ENCODE data around the gene IGSF9.

IGSF9 gene

GRCh38 chr1:159891275-159892157, 53.9 kb downstream of the IGSF9 start:
- H3K27me3 ChIP-seq (ENCODE audit: insufficient read depth, poor library complexity, severe bottlenecking) = no peaks in the 10 kb centered on the region
- peak overlapping the region; percentile 91 for H3K27ac ChIP-seq (ENCODE audit: poor library complexity, severe bottlenecking)
- H3K9me3 ChIP-seq (ENCODE audit: severe bottlenecking) = no peaks in the 10 kb centered on the region
- H3K4me1 ChIP-seq (ENCODE audit: insufficient read depth, poor library complexity, severe bottlenecking) = peaks cover 19% of the 10 kb centered on the region
- H3K36me3 ChIP-seq (ENCODE audit: low read depth) = no peaks in the 10 kb centered on the region
- TF ChIP-seq CTCF (IDR thresholded peaks at IDR 0.05; ENCODE audit: poor library complexity, severe bottlenecking) = peak; percentile 99
- H3K4me3 ChIP-seq (ENCODE audit: severe bottlenecking) = no peak overlapping the region
- DNase-seq (ENCODE audit: low spot score) (peak; percentile 78), ATAC-seq (ENCODE audit: low read depth) (peak; percentile 89)

- no peak for DNase-seq (ENCODE audit: low spot score)
- H3K27me3 ChIP-seq (ENCODE audit: insufficient read depth, poor library complexity, severe bottlenecking) = no peaks in the 10 kb centered on the region
- H3K9me3 ChIP-seq (ENCODE audit: severe bottlenecking) = no peaks in the 10 kb centered on the region
- peak overlapping the region; percentile 91 for H3K27ac ChIP-seq (ENCODE audit: poor library complexity, severe bottlenecking)
- H3K4me1 ChIP-seq (ENCODE audit: insufficient read depth, poor library complexity, severe bottlenecking) = peaks cover 19% of the 10 kb centered on the region
- no peaks in the 10 kb centered on the region for H3K36me3 ChIP-seq (ENCODE audit: low read depth)
- no peak overlapping the region for H3K4me3 ChIP-seq (ENCODE audit: severe bottlenecking)
- no peak for ATAC-seq (ENCODE audit: low read depth)
- no peak for TF ChIP-seq CTCF (IDR thresholded peaks at IDR 0.05; ENCODE audit: poor library complexity, severe bottlenecking)
These were observed 55.0 kb downstream of the IGSF9 start for GRCh38 chr1:159890390-159890789.

GRCh38 chr1:159889821-159890252, 55.6 kb downstream of the IGSF9 start:
- Histone ChIP-seq H3K36me3 (ENCODE audit: low read depth) (no peaks in the 10 kb centered on the region), H3K4me1 (ENCODE audit: insufficient read depth, poor library complexity, severe bottlenecking) (peaks cover 19% of the 10 kb centered on the region), H3K27me3 (ENCODE audit: insufficient read depth, poor library complexity, severe bottlenecking) (no peaks in the 10 kb centered on the region), H3K27ac (ENCODE audit: poor library complexity, severe bottlenecking) (peak overlapping the region; percentile 91), H3K4me3 (ENCODE audit: severe bottlenecking) (no peak overlapping the region), H3K9me3 (ENCODE audit: severe bottlenecking) (no peaks in the 10 kb centered on the region)
- TF ChIP-seq CTCF (IDR thresholded peaks at IDR 0.05; ENCODE audit: poor library complexity, severe bottlenecking) = no peak
- DNase-seq (ENCODE audit: low spot score) = no peak
- ATAC-seq (ENCODE audit: low read depth) = peak; percentile 71

GRCh38 chr1:159889202-159889601, 56.2 kb downstream of the IGSF9 start:
- DNase-seq (ENCODE audit: low spot score) (peak; percentile 19), ATAC-seq (ENCODE audit: low read depth) (no peak)
- TF ChIP-seq CTCF (IDR thresholded peaks at IDR 0.05; ENCODE audit: poor library complexity, severe bottlenecking) = no peak
- peaks cover 19% of the 10 kb centered on the region for H3K4me1 ChIP-seq (ENCODE audit: insufficient read depth, poor library complexity, severe bottlenecking)
- H3K27ac ChIP-seq (ENCODE audit: poor library complexity, severe bottlenecking) = peak overlapping the region; percentile 91
- no peaks in the 10 kb centered on the region for H3K9me3 ChIP-seq (ENCODE audit: severe bottlenecking)
- H3K4me3 ChIP-seq (ENCODE audit: severe bottlenecking) = no peak overlapping the region
- no peaks in the 10 kb centered on the region for H3K27me3 ChIP-seq (ENCODE audit: insufficient read depth, poor library complexity, severe bottlenecking)
- no peaks in the 10 kb centered on the region for H3K36me3 ChIP-seq (ENCODE audit: low read depth)

GRCh38 chr1:159884296-159884695, 61.1 kb downstream of the IGSF9 start:
- Histone ChIP-seq H3K9me3 (ENCODE audit: severe bottlenecking) (no peaks in the 10 kb centered on the region), H3K27me3 (ENCODE audit: insufficient read depth, poor library complexity, severe bottlenecking) (no peaks in the 10 kb centered on the region), H3K4me1 (ENCODE audit: insufficient read depth, poor library complexity, severe bottlenecking) (peaks cover 39% of the 10 kb centered on the region), H3K4me3 (ENCODE audit: severe bottlenecking) (no peak overlapping the region), H3K36me3 (ENCODE audit: low read depth) (no peaks in the 10 kb centered on the region), H3K27ac (ENCODE audit: poor library complexity, severe bottlenecking) (no peak overlapping the region)
- TF ChIP-seq CTCF (IDR thresholded peaks at IDR 0.05; ENCODE audit: poor library complexity, severe bottlenecking) = no peak
- DNase-seq (ENCODE audit: low spot score) (no peak), ATAC-seq (ENCODE audit: low read depth) (no peak)

All from RWPE2 (cell line).